Activated CD4-positive, alpha-beta T cell treated with anti-CD3 and anti-CD28 coated beads, Interleukin-2, amount 50 U/mL, for 16 hours (primary cell): ENCODE results near the gene RAB29.
"Not testable (repeated sequence)": the region's sequence is repeated elsewhere in the genome, so short reads cannot be mapped to it uniquely, and the experiment has no call there.

Source experiments
- DNase-seq: peaks from one replicate; pipeline ENCODE4 v3.0.0-alpha.2; 2020

RAB29 gene

GRCh38 chr1:205763980-205764379 is 11.3 kb downstream of the RAB29 start:
- peak; percentile 27 for DNase-seq

DNA sequence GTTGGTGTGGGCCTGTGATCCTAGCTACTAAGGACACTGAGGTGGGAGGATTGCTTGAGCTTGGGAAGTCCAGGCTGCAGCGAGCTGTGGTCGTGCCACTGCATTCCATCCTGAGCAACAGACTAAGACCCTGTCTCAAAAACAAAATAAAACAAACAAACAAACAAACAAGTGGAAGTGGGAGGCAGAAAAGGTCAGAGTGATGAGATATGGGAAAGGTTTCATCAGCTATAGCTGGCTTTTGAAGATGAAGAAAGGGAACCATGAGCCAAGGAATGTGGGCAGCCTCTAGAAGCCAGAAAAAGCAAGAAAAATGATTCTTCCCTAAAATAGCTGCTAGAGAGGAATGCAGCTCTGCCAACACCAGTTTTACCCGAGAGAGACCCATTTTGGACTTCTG is 14.7 kb downstream of the RAB29 start:
- DNase-seq = no peak

DNA sequence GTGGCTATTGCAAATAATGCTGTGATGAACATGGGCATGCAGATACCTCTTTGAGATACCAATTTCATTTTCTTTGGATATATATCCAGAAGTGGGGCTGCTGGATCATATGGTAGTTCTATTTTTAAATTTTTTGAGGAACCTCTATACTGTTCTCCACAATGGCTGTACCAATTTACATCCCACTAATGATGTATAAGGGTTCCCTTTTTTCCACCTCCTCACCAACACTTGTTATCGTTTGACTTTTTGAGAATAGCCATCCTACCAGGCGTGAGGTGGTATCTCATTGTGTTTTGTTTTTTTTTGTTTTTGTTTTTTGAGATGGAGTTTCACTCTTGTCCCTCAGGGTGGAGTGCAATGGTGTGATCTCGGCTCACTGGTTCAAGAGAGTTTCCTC is 18.7 kb downstream of the RAB29 start:
- no peak for DNase-seq

- no peak for DNase-seq
These were observed 20.4 kb downstream of the RAB29 start for GRCh38 chr1:205754857-205755256.

- no peak for DNase-seq
These were observed 24.1 kb downstream of the RAB29 start for GRCh38 chr1:205751036-205751651.

DNA sequence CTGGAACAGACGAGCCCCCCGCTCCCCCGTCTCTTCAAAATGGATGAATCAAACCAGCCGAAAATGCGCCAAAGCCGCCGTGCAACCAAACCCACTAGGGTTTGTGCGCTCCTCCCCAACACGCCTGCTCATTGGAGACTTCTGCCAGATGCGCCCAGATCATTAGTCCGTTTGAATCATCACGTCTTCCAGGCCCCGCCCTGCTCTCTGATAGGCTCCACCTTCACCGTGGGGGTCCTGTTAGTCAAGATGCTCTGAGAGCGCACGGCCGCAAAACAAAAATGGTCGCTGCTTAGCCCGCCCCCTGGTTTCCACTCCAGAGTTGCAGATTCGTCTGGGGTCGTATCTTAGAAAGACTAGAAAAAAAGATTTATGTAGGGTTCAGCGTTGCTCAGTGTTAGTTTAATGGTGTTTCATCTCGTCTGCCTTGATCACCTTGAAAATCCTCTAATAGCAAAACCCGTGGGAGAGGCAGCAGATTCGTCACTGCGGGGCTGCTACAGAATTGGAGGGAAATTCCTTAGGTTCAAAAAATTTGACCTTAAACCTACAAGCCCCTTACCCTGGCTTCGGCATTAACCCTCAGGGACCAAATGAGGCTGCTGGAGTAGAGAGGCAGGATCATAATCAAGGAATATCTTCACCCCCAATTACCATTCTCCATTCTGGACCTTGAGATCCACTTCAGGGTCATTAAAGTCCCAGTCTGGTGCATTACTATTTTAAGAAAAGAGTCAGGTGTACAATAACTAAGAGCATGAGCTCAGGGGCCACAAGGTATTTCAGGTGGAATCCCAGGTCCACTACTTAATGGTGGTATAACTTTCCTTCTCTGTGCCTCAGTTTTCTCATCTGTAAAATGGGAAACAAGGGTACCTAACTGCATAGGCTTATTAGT is 24.9 kb downstream of the RAB29 start, which contains the start of gene NUCKS1:
TSS of gene NUCKS1 (minus strand) at position 45 of the 898 bp plus-strand sequence. CDS start 209 bp downstream, outside the sequence.
- DNase-seq = peak; percentile 99

DNA sequence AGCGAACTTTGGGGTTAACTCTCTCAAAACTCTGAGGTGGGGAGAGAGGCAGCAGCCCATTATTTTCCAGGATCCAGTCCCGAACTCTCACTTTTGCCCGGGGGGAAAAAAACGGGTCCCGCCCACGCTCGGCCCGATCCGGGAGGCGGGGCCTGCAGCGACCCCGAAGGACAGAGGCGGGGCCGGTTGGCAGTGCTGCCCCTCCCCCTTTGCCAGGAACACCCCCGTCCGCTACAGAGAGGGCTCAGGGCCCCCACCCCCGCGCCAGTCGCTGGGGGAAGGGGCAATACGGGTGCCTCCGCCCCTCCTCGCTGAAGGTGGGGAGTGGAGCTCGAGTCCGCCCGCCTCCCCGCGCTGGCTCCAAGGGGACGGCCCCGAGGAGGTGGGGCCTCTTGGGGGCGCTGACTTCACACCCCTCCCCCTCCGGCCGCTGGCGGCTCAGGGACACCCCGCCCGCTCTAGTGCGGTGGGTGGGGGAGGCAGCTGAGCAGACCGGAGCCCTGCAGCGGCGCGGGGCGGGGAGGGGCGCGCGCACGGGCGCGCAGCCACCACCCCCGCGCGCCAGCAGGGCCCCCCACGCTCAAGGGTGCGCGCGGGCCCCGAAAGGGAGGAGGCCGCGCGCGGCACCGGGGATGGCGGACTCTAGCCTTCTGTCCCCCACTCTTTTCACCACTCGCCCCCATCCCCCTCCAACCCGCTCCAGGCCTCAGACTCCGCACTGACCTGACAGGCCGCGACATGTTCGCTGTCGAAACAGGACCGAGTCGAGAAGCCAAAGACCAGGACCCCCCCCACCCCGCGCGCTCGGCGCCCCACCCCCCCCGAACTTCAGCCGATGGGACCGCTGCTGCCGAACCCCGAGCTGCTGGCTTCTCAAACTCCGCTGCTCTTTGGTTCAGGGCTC is 25.8 kb downstream of the RAB29 start:
- peak; percentile 97 for DNase-seq

- peak; percentile 57 for DNase-seq
These were observed 26.7 kb downstream of the RAB29 start for GRCh38 chr1:205748403-205749233.

- DNase-seq = no peak
These were observed 28.4 kb downstream of the RAB29 start for GRCh38 chr1:205746757-205747412.

DNA sequence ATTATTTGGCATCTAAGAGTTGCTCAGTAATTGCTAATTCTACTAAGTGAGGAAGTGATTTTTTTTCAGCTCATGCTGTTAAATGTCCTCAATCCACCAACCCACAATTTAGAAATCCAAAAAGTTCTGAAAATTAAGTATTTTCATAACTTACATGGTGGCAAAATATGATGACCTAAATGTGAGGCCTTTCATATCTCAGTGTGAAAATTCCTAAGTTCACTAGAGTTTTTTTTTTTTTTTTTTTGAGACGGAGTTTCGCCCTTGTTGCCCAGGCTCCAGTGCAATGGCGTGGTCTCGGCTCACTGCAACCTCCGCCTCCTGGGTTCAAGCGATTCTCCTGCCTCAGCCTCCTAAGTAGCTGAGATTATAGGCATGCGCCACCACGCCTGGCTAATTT is 30.9 kb downstream of the RAB29 start:
- no peak for DNase-seq

DNA sequence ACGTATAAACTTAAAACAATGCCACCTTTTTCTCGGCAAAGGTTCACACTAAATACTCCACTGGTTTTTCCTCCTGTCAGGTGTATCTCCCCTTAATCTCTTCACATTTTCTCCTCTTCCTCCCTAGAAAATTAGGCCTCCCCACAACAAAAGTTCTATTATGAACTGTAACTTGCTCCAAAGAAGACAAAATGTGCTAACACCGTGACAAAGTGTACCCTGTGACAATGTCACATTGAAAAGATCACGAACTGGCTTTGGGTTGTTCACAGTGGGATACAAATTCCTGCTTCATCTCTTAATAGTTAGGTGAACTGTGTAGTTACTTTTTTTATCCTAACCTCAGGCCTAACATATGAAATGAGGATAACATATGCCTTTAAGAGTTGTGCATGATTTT is 31.3 kb downstream of the RAB29 start:
- no peak for DNase-seq

DNA sequence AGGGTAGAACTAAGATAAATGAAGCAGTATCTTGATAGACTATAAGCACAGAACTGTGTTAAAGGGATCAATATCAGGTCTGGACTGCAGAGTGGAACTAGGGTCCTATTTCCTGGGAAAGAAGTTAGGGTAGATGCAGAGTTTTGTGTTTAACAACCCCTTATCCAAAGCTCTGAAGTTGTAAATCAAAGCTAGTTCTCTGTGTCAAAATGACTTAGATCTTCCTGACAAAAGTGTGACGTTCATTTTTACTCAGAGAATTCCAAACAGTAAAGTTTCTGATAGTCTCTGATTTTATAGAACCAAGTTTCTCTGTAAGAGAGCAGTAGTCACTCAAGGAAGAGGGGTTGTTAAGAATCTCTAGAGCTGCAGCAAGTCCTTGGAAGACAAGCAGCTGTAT is 33.6 kb downstream of the RAB29 start:
- no peak for DNase-seq

- no peak for DNase-seq
These were observed 35.7 kb downstream of the RAB29 start for GRCh38 chr1:205739348-205740160.

DNA sequence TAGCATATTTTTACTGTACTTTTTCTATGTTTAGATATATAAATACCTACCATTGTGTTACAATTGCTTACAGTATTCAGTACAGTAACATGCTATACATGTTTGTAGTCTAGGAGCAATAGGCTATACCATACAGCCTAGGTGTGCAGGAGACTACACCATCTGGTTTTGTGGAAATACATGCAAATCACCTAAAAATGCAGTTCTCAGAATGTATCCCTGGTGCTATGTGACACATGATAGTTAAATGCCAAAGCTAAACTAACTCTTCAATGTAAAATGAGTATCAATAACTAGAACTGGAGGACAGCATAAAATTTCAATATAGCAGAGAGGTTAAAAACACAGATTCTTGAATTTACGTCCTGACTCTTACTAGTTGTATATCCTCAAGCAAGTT is 40.1 kb downstream of the RAB29 start:
- no peak for DNase-seq

GRCh38 chr1:205733438-205734175 is 41.7 kb downstream of the RAB29 start:
- DNase-seq = no peak

- DNase-seq = no peak
These were observed 45.2 kb downstream of the RAB29 start for GRCh38 chr1:205729945-205730610.

GRCh38 chr1:205726619-205727125 is 48.6 kb downstream of the RAB29 start:
- DNase-seq = no peak

- DNase-seq = no peak
These were observed 49.8 kb downstream of the RAB29 start for GRCh38 chr1:205725514-205725913.

DNA sequence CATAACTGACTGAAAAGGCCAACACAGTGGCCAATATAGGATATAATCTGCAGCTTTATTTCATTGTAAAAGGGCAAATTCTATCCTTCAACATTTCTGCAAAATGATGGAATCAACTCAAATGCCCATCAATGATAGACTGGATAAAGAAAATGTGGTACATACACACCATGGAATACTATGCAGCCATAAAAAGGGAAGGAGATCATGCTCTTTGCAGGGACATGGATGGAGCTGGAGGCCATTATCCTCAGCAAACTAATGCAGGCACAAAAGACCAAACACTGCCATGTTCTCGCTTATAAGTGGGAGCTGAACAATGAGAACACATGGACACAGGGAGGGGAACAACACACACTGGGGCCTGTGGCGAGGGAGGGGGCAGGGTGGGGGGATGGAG is 54.5 kb downstream of the RAB29 start:
- not testable (repeated sequence) for DNase-seq
